ENCODE data around the gene SORCS1. TPM values are rescaled to one million over a fixed set of nuclear protein-coding genes. Genes with fewer than 3 reads are reported as not detected.

Gene SORCS1
- total RNA-seq, 1 experiment from 2014 or later: not detected

- Histone ChIP-seq H3K9me2 (ENCODE audit: insufficient read depth) (no peaks in the 10 kb centered on the region), H3K9ac (ENCODE audit: low read length) (no peak overlapping the region), H3K9me3 (ENCODE audit: control insufficient read depth in 1 of 2, insufficient read depth in 1 of 2, low read depth in 1 of 2, low read length in 2 of 2) (peaks cover 49 to 55% of the 10 kb centered on the region in 2 experiments; a peak in 2 of 4 replicates), H3K4me2 (ENCODE audit: low read length) (no peak overlapping the region), H3K27ac (ENCODE audit: low read depth, low read length) (no peak overlapping the region), H4K20me1 (ENCODE audit: insufficient read depth) (no peaks in the 10 kb centered on the region), H3K79me2 (ENCODE audit: insufficient read depth, low read length) (no peaks in the 10 kb centered on the region), H3K27me3 (ENCODE audit: insufficient read depth, low read length) (no peaks in the 10 kb centered on the region), H2AFZ (ENCODE audit: low read depth, low read length, poor library complexity, severe bottlenecking) (no peak overlapping the region), H3K36me3 (ENCODE audit: control insufficient read depth in 1 of 2, insufficient read depth in 2 of 2, low read length in 2 of 2) (no peaks in the 10 kb centered on the region), H3K4me1 (ENCODE audit: control insufficient read depth in 1 of 2, insufficient read depth in 2 of 2, low read length in 2 of 2) (no peaks in the 10 kb centered on the region), H3K4me3 (replicated peaks in 1 of 2; ENCODE audit: low read depth in 1 of 2, low read length in 2 of 2) (no peak overlapping the region)
- intact Hi-C loops (cut with micrococcal nuclease): no loop called here
- CTCF ChIA-PET: no interaction called here
- TF ChIP-seq ZBTB33 (IDR thresholded peaks at IDR 0.05; ENCODE audit: extremely low read depth, insufficient replicate concordance, low read length) (no peak), TCF7L2 (IDR thresholded peaks at IDR 0.05; ENCODE audit: borderline replicate concordance, extremely low read depth, insufficient read depth, insufficient read length) (no peak), POLR2AphosphoS5 (IDR thresholded peaks at IDR 0.05; ENCODE audit: low read depth, low read length) (no peak), ZFX (IDR thresholded peaks at IDR 0.05) (no peak), EZH2 (IDR thresholded peaks at IDR 0.05) (no peak), REST (IDR thresholded peaks at IDR 0.05; ENCODE audit: low read depth) (no peak), ATF3 (IDR thresholded peaks at IDR 0.05) (no peak), MAX (IDR thresholded peaks at IDR 0.05) (no peak), CEBPB (IDR thresholded peaks at IDR 0.05; ENCODE audit: low read depth) (no peak), CTCF (IDR thresholded peaks at IDR 0.05 in 2 of 3, conservative IDR thresholded peaks at IDR 0.05 in 1 of 3; ENCODE audit: borderline replicate concordance in 1 of 3, insufficient read depth in 1 of 3, low read depth in 2 of 3, low read length in 2 of 3) (no peak), FOSL1 (IDR thresholded peaks at IDR 0.05; ENCODE audit: low read depth) (no peak), RAD21 (IDR thresholded peaks at IDR 0.05; ENCODE audit: low read depth) (no peak), CBX3 (IDR thresholded peaks at IDR 0.05; ENCODE audit: low read depth) (no peak), YY1 (IDR thresholded peaks at IDR 0.05; ENCODE audit: extremely low read depth, insufficient replicate concordance, low read depth, low read length) (no peak), POLR2A (IDR thresholded peaks at IDR 0.05; ENCODE audit: borderline replicate concordance, extremely low read depth, insufficient read depth, insufficient read length) (no peak), EGR1 (IDR thresholded peaks at IDR 0.05; ENCODE audit: low read depth) (no peak), JUND (IDR thresholded peaks at IDR 0.05) (no peak), SP1 (IDR thresholded peaks at IDR 0.05; ENCODE audit: low read depth) (no peak), EZH2phosphoT487 (IDR thresholded peaks at IDR 0.05; ENCODE audit: borderline replicate concordance) (no peak), ELF1 (IDR thresholded peaks at IDR 0.05; ENCODE audit: borderline replicate concordance, low read depth) (no peak)
- RAD21 ChIA-PET (ENCODE audit: low non-redundant PET in 1 of 2, low total read pairs in 2 of 2, uncharacterized antibody in 2 of 2, unreplicated experiment in 2 of 2): no interaction called here
- no TSS peak for BruUV-seq (replicated peaks)
- DNase-seq (ENCODE audit: low read depth, low spot score) (no peak), ATAC-seq (no peak)
- POLR2A ChIA-PET: no interaction called here
Measured at GRCh38 chr10:107148906-107149305, 15.6 kb downstream of the SORCS1 start.

All from HCT116 (cell line).